Mammary epithelial cell (primary cell): ENCODE measurements around the gene GABRG3.

Source experiments
- EZH2 ChIP-seq: IDR thresholded peaks from 2 replicates; pipeline ENCODE4 v1.6.1; 2012; ENCODE audit warnings: low read length, inconsistent platforms, borderline replicate concordance
- TF ChIP-seq, protein P1 (sequence below), 2 donors: IDR thresholded peaks in 1 of 2; conservative IDR thresholded peaks in 1 of 2; 2 replicates each; pipeline ENCODE4 v1.5.1; 2011 to 2012; ENCODE audit warnings: inconsistent platforms in 2 of 2, low read length in 2 of 2, mild to moderate bottlenecking in 2 of 2, control low read depth in 1 of 2, low read depth in 1 of 2; ENCODE audit not compliant: insufficient read depth in 1 of 2; ENCODE audit errors: extremely low read depth in 1 of 2

- TF ChIP-seq, protein P1, sequence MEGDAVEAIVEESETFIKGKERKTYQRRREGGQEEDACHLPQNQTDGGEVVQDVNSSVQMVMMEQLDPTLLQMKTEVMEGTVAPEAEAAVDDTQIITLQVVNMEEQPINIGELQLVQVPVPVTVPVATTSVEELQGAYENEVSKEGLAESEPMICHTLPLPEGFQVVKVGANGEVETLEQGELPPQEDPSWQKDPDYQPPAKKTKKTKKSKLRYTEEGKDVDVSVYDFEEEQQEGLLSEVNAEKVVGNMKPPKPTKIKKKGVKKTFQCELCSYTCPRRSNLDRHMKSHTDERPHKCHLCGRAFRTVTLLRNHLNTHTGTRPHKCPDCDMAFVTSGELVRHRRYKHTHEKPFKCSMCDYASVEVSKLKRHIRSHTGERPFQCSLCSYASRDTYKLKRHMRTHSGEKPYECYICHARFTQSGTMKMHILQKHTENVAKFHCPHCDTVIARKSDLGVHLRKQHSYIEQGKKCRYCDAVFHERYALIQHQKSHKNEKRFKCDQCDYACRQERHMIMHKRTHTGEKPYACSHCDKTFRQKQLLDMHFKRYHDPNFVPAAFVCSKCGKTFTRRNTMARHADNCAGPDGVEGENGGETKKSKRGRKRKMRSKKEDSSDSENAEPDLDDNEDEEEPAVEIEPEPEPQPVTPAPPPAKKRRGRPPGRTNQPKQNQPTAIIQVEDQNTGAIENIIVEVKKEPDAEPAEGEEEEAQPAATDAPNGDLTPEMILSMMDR (conservative IDR thresholded peaks at IDR 0.05 in 1 of 2, IDR thresholded peaks at IDR 0.05 in 1 of 2; ENCODE audit: extremely low read depth in 1 of 2, insufficient read depth in 1 of 2, low read depth in 1 of 2, low read length in 2 of 2) = no peak
- no peak for TF ChIP-seq EZH2
Measured at GRCh38 chr15:27466758-27467157, 495.8 kb downstream of the GABRG3 start.
